Stimulated activated CD8-positive, alpha-beta memory T cell treated with anti-CD3 and anti-CD28 coated beads, Interleukin-15, amount 100 ng/mL, for 1 hour (primary cell): ENCODE results near the gene NRP1.
"Not testable (repeated sequence)": the region's sequence is repeated elsewhere in the genome, so short reads cannot be mapped to it uniquely, and the experiment has no call there.

ENCODE experiments used
- DNase-seq: peaks from one replicate; pipeline ENCODE4 v3.0.0-alpha.2; 2020; ENCODE audit warnings: low read depth

The NRP1 gene

GRCh38 chr10:33321516-33321915 lies 13.0 kb downstream of the NRP1 start:
- no peak for DNase-seq

GRCh38 chr10:33320288-33320687 lies 14.2 kb downstream of the NRP1 start:
- DNase-seq: no peak

- DNase-seq: no peak
These were observed 18.6 kb downstream of the NRP1 start for GRCh38 chr10:33315891-33316290.

- no peak for DNase-seq
These were observed 19.5 kb downstream of the NRP1 start for GRCh38 chr10:33314811-33315561.

- DNase-seq: no peak
These were observed 22.8 kb downstream of the NRP1 start for GRCh38 chr10:33311640-33312039.

- DNase-seq: no peak
These were observed 23.6 kb downstream of the NRP1 start for GRCh38 chr10:33310853-33311252.

- DNase-seq: no peak
These were observed 25.1 kb downstream of the NRP1 start for GRCh38 chr10:33309406-33309805.

GRCh38 chr10:33307835-33308234 lies 26.6 kb downstream of the NRP1 start:
- no peak for DNase-seq

- DNase-seq: no peak
These were observed 27.6 kb downstream of the NRP1 start for GRCh38 chr10:33306701-33307519.

- no peak for DNase-seq
These were observed 28.3 kb downstream of the NRP1 start for GRCh38 chr10:33306126-33306525.

GRCh38 chr10:33304423-33305225 lies 29.8 kb downstream of the NRP1 start:
- DNase-seq: no peak

GRCh38 chr10:33303988-33304387 lies 30.5 kb downstream of the NRP1 start:
- no peak for DNase-seq

- DNase-seq: no peak
These were observed 32.1 kb downstream of the NRP1 start for GRCh38 chr10:33302208-33302829.

- no peak for DNase-seq
These were observed 33.2 kb downstream of the NRP1 start for GRCh38 chr10:33301097-33301789.

GRCh38 chr10:33300544-33300943 lies 33.9 kb downstream of the NRP1 start:
- DNase-seq: not testable (repeated sequence)

- no peak for DNase-seq
These were observed 35.6 kb downstream of the NRP1 start for GRCh38 chr10:33298893-33299292.

GRCh38 chr10:33298110-33298509 lies 36.4 kb downstream of the NRP1 start:
- no peak for DNase-seq

- DNase-seq: no peak
These were observed 38.6 kb downstream of the NRP1 start for GRCh38 chr10:33295851-33296250.

GRCh38 chr10:33293531-33294170 lies 40.8 kb downstream of the NRP1 start:
- no peak for DNase-seq

- DNase-seq: no peak
These were observed 41.4 kb downstream of the NRP1 start for GRCh38 chr10:33293076-33293475.

- no peak for DNase-seq
These were observed 43.3 kb downstream of the NRP1 start for GRCh38 chr10:33291053-33291592.
